NCI-H526 (cell line): Measurements from ENCODE around the gene ADARB2.
A peak's percentile ranks its signal among the peaks of the same experiment; 100 is the strongest.
"Not testable (repeated sequence)": the region's sequence is repeated elsewhere in the genome, so short reads cannot be mapped to it uniquely, and the experiment has no call there.

Experiments
- DNase-seq, 2 experiments: peaks; one replicate each; lab custom pipeline; 2025; lab: John Stamatoyannopoulos, UW

Gene ADARB2

DNA sequence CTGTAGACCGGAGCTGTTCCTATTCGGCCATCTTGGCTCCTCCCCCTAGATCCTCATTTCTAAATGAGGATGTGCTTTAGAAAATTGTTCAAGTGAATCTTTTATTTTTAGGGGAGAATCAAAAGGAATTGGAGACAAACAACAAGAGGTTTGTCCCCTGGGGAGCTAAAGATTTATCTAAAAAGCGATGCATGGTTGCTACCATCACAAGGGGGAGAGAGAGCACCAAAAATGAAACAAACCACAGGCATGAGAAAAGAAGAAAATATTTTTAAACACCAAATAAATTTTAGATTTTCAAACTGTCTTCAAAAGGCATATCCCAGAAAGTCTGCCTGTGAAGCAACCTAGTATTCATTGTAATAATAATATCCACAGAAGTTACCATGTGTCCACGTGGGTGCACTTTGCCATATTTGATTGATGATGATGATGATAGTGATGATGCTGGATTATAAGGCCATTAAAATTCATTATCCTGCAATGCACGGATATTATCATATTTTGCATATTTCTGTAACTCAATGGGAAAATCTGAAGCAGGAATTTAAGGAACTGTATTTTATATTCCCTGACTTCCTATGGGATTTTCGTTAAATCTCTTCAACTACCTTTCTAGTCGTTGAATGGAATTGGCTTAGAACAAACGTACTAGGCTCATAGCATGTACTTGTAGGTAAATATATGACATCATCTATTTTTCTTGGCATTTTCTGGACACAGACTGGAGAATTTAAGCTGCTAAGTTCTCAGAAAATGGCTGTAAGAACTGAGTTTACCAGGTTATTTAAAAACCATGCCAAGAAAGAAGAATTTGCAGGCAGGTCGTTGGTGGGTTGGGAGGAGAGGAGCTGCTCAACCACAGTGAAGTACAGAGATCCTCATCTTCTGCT, 509.6 kb downstream of the ADARB2 start:
- DNase-seq = no peak

DNA sequence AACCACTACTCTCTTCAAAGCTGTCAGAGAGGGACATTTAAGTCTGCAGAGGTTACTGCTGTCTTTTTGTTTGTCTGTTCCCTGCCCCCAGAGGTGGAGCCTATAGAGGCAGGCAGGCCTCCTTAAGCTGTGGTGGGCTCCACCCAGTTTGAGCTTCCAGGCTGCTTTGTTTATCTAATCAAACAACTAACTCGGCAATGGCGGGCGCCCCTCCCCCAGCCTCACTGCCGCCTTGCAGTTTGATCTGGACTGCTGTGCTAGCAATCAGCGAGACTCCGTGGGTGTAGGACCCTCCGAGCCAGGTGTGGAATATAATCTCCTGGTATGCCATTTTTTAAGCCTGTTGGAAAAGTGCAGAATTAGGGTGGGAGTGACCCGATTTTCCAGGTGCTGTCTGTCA, 510.4 kb downstream of the ADARB2 start:
- DNase-seq = peak; percentile 19 to 53

DNA sequence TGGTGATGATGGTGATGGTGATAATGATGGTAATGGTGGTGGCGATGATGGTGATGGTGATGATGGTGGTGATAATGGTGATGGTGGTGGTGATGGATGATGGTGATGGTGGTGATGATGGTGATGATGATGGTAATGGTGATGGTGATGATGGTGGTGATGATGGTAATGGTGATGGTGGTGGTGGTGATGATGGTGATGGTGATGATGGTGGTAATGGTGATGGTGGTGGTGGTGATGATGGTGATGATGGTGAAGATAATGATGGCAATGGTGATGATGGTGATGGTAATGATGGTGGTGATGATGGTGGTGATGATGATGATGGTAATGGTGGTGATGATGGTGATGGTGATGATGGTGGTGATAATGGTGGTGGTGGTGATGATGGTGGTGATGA, 517.5 kb downstream of the ADARB2 start:
- not testable (repeated sequence) for DNase-seq

DNA sequence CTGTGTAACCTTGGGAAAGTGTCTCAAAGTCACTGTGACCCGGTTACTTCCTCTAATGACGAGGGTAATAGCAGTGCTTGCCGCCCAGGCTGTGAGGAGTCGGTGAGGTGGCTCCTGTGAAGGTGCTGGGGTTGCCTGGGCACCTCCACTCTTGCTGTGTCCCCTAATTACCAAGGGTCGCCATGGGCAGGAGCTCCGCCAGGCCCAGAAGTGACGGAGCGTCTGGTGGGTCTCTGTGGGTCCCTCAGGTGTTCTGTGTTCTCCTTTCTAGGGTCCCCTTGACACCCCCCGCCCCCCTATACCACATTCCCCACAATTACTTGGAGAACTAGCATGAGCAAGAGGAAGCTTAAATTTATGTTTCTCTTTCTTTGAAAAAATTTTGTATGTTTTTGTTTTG, 519.7 kb downstream of the ADARB2 start:
- no peak for DNase-seq

DNA sequence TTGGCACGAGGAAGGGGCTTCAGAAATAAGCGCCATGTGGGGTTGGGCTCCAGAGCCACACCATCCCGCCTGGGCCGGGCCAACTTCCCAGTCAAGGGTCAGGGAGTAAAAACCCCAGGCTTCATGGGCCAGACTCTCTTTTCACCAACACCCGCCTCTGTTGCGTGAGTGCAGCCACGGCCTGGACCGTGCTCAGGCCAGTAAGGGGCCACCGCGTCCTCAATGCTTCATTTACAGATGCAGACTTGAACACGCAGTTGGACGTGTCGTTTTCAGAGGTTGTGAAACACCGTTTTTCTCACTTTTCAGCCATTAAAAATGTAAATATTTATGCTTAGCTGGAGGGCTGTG, 520.1 kb downstream of the ADARB2 start:
- no peak for DNase-seq

DNA sequence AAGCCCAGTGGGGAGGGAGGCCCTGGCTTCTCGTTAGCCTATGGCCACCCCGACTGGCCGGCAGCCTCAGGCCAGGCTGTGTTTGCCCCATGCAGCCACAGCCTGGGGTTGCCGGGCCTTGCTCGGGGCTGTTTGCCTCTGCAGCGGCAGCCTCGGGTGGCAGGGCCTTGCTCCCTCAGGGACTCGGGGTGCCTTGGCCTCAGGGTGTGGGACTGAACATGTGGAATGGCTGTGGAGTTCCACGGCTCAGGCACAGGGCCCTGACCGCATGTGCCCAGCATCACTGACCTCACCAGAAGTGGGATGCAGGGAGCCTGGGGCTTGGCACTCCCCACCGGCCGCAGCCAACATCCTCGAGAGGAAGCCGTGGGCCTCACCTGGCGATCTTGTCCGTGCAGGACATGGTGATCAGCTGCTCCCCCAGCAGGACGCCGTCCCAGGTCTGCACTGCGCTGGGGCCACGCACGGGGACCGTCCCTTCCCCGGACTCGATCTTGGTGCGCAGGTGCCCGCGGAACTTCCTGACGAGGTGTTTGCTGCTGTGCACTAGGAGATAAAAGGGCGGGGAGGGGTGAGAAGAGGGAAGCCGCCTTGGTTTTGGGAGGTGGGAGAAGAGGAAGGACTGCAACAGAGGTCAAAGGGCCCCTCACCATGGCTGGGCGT, 520.6 kb downstream of the ADARB2 start:
- no peak for DNase-seq

DNA sequence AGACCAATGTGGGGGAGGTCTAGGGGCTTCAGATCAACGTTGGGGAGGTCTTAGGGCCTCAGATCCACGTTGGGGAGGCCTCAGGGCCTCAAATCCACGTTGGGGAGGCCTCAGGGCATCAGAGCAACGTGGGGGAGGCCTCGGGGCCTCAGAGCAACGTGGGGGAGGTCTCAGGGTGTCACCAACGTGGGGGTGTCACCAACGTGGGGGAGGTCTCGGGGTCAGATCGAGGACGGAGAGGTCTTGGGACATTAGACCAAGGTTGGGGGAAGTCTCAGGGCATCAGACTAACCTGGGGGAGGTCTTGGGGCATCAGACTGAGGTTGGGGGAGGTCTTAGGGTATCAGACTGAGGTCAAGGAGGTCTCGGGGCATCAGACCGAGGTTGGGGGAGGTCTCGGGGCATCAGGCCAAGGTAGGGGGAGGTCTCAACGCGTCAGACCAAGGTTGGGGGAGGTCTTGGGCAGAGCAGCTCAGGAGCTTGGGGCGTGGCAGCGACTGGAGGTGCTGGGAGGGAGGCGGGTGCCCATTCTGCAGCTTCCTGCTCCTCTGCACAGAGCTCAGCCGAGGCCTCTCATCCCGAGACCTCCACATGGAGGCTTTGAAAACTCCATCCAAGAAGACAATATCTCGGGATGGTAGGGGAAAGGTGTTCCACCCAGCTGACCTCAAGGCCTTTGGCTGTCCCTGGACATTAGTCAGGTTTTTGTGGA, 521.3 kb downstream of the ADARB2 start:
- no peak for DNase-seq

DNA sequence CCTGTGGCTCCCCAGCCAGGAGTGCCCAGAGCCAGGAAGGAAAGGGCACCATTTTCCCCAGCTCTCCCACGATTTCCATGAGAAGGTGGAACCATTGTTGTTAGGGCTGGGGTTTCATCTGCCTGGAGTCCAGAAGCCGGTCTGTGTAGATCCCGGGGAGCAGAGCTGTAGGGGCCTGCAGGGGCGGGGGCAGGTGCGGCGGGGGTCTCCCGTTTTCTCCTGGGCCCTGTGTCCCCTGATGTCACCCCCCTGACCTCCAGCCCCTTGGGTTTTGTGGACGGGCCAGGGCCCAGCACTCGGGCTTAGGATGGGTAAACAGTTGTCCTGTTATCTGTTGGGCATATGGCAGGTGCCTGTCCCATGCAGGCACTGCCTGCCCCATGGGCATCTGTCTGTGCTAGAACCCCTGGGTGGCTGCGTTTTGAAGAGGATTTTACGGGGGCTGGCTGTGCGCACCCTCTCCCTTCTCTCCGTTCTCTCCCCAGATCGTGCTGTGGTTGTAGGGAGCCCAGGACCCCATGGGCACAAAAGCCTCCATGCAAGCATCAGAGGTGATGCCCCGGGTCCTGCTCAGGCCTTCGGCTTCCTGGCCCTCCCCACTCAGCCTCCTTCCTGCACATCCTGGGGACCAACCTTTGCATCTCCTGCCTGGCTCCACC, 522.3 kb downstream of the ADARB2 start:
- DNase-seq = no peak

DNA sequence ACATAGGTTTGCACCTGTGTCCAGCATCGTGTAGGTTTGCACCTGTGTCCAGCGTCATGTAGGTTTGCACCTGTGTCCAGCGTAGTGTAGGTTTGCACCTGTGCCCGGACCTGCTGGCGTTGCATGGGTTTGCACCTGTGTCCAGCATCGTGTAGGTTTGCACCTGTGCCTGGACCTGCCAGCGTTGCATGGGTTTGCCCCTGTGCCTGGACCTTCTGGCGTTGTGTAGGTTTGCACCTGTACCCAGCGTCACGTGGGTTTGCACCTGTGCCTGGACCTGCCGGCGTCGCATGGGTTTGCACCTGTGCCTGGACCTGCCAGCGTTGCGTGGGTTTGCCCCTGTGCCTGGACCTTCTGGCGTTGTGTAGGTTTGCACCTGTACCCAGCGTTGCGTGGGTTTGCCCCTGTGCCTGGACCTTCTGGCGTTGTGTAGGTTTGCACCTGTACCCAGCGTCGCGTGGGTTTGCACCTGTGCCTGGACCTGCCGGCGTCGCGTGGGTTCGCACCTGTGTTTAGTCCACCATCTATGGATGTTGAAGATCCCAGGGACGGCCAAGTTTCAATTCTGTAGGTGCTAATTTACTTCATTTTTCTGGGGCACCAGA, 523.2 kb downstream of the ADARB2 start:
- DNase-seq = no peak

DNA sequence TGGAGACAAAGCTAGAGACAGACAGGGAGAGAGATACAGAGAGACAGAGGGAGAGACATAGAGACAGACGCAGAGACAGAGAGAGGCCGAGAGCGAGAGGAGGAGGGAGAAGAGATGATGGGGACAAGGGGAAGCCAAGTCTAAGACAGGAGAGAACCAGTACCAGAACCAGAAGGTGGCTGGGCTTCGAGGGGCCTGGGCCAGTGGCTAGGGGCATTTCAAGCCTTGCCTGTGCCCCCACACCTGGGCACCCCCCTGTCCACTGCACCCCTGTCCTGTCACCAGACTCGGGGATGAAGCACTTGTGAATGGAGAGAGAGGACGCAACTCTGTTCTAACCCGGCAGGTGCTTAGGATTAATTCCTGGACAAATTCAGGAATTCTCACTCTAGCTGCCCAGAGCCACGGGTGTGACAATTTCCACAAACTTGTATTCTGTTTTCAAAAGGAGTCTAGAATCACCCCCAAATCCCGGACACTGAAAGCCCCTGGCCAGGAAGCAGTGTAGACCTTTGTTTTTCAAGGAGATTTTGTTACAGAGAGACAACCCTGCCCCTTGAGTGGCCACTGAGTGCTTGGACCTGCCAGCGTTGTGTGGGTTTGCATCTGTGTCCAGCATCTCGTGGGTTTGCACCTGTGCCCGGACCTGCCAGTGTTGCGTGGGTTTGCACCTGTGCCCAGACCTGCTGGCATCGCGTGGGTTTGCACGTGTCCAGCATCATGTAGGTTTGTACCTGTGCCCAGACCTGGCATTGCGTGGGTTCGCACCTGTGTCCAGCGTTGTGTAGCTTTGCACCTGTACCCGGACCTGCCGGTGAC, 523.9 kb downstream of the ADARB2 start:
- DNase-seq = no peak

DNA sequence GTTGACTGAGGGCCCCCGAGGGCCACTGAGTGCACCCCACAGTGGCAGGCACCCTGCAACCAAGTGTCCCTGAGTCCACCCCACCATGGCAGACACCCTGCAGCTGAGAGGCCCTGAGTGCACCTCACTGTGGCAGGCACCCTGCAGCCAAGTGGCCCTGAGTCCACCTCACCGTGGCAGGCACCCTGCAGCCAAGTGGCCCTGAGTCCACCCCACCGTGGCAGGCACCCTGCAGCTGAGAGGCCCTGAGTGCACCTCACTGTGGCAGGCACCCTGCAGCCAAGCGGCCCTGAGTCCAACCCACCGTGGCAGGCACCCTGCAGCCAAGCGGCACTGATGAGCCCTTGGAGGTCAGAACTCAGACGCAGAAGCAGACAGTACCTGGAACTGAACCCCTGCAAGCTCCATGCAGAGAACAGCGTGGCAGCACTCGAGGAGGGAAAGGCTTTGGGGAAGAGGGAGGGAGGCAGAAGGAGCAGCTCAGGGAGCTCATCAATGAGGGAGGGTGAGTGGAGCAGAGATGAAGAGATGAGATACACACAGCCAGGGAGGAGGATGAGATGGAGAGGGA, 524.7 kb downstream of the ADARB2 start:
- no peak for DNase-seq

DNA sequence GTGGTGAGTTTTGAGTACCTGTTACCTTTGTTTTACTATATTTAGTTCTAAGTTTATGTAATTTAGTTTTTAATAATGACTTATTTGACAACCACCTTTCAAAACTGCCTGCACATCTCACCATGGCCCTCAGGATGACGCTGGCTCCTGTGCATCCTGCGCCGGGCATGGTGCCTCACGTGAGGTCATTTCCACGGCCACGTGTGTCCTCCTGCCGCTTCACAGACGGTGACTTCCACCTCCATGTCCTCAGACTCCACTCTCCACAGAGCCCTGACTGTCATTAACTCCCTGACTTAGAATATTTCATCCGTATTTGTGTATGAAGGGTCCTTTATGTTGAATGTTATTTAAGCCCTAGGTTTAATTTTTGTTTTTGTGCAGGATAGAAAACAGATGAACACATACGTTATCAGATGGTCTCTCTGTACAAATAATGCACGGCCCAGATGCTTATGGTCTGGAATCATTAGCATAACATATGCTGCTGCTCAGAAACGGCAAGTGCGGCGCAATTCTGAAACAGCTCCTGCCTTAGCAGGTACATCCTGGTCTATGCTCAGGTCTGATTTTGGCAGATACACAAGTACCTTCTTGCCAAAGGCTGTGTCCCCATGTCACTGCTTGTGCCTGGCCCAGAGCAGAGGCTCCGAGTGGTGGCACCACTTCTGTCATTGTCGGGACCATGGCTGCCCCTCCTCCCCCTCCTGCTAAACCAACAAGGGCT, 525.3 kb downstream of the ADARB2 start:
- DNase-seq = no peak

DNA sequence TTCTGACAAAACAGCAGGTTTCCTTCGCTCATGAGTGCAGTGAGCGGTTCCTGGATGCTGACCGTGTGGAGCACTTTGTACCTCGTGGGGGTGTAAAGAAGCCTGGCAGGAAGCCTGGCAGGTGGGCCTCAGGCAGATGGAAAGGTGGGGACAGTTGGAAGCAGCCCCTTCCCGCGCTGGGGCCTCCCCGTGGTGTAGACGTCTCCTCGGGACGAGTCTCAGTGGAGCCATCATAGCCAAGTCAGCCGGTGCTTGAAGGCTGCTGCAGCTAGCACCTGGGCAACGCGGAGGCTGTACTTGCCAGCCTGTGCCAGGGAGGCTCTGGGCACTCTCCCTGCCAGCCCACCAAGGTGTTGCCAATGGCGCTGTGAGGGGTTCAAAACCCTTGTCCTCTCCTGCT, 526.7 kb downstream of the ADARB2 start:
- no peak for DNase-seq

DNA sequence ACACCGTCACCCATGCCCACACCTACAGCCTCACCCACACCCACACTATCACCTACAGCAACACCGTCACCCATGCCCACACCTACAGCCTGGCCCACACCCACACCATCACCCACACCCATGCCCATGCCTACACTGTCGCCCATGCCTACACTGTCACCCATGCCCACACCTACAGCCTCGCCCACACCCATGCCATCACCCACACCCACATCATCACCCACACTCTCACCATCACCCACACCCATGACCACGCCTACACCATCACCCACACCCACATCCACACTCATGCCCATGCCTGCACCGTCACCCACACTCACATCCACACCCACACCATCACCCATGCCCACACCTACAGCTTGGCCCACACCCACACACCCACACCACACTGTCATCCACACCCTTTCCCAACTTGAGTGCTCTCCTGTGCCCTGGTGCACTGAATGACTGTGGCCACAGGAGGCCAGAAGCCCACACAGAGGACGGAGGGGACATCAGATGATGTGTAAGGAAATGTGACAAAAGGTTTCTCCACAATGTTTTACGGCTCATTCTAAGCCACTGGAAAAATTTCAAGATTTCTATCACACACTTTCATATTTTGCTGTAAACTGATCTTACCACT, 527.9 kb downstream of the ADARB2 start:
- no peak for DNase-seq

DNA sequence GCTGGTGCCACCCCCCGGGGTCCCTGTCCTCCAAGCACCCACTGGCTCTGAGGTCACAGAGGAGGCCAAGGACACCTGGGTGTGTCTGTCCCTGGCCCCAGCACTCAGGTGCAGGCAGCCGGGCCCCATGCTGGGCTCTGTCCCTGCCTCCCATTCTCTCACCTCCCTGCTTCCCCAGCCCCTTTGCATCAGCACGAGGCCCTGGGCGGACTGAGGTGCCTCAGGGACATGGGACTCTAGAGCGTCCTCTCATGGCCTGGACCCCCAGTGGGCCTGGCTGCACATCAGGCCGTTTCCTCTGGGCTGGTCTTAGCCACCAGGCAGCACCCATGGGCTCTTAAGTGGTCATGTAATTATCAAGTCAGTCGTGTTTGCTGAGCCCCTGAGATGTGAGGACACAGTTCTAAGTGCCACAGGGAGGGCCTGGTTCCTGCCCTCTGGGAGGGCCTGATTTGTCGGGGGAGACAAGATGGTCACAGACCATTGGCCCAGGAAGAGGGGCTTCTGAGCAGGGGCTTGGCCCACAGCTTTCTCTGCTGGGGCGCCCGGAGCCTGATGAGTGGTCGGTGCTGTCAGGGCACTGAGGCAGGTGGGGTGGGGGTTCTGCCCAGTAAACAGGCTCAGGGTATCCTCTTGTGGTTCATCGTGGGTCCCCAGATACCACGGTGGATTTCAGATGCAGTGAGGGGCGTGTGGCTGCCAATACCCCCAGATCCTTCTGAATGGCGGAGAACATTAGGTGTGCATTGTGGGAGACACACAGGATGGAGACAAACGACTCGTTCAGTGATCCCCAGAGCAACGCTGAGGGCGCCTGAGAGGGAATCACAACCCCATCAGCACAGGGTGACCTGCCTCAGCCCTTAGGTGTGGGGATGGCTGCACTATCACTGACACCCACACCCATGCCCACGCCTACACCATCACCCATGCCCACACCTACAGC, 528.7 kb downstream of the ADARB2 start:
- DNase-seq = no peak

DNA sequence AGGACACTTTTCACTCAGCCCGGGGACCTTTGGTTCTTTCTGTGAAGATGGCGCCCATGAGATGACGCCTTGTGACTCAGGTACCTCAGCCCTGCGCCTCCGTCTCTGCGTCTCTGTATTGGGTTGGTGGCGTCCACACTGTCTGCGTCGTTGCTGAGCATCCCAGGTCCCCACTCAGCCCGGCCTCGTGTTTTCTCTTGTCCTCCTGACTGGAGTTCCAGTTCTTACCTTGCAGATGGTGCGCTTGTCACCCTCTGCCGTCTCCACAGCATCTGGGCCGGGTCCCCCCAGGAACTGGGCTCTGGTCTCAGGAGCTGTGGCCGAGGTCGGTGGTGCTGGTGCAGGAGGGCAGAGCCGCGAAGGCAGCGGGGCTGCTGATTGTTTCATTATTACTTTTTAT, 530.7 kb downstream of the ADARB2 start:
- no peak for DNase-seq

DNA sequence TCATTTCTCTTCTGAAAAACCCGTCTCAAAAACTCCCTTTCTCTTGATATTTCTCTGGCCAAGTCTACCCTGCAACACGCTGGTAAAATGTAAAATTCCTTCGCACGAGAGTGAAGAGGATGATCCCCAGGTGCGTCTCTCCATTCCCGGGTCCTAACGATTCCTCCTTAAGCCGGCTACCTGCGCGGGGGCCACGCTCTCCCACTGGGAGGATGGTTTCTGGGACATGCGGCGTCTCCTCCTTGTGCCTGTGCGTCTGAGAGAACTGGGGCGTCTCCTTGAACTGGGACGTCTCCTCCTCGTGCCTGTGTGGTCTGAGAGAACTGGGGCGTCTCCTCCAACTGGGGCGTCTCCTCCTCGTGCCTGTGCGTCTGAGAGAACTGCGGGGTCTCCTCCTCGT, 531.2 kb downstream of the ADARB2 start:
- DNase-seq = no peak

DNA sequence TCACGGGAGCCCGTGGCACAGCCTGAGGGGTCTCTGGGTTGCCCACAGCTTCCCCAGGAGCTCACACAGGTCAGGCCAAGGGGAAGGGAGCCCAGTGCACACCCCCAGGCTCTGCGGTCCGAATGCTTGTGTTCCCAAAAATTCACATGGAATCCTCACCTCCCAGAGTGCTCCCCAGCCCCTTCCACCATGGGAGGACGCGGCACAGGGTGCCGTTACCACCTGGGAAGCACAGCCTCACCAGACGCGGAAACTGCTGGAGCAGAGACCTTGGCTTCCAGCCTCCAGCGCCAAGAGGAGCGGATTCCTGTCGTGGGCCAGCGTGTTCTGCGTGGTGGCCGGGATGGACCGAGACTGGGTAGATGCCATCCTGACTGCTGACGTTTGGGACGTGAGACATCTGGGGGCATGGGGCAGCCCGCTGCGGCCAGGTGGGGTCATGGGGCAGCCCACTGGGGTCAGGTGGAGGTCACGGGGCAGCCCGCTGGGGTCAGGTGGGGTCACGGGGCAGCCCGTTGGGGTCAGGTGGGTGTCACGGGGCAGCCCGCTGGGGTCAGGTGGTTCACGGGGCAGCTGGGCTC, 531.8 kb downstream of the ADARB2 start:
- no peak for DNase-seq
